HG03060 (cell line): ENCODE data around the gene SGTB.
"Not testable (repeated sequence)": the region's sequence is repeated elsewhere in the genome, so short reads cannot be mapped to it uniquely, and the experiment has no call there.

Experiments
- ATAC-seq: cut with Tn5 transposase; IDR thresholded peaks from one replicate; pipeline ENCODE4 v1.9.1; 2021; ENCODE audit warnings: low read depth, moderate number of reproducible peaks; ENCODE audit not compliant: unreplicated experiment

The SGTB gene

GRCh38 chr5:65674749-65675148 is 47.2 kb downstream of the SGTB start:
- ATAC-seq = no peak

GRCh38 chr5:65672796-65673195 is 49.1 kb downstream of the SGTB start:
- ATAC-seq = no peak

DNA sequence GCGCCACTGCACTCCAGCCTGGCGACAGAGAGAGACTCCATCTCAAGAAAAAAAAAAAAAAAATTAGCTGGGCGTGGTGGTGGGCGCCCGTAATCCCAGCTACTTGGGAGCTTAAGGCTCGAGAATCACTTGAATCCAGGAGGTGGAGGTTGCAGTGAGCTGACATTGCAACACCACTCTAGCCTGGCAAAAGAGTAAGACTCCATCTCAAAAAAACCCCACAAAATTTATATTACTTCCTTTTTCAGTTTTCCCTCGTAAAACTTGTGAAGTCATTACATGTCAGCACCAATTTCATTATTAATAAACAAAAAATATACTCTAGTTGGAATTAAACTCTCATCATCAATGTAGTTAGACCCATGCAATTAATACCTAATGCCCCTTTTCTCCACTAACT is 53.2 kb downstream of the SGTB start:
- ATAC-seq = no peak

DNA sequence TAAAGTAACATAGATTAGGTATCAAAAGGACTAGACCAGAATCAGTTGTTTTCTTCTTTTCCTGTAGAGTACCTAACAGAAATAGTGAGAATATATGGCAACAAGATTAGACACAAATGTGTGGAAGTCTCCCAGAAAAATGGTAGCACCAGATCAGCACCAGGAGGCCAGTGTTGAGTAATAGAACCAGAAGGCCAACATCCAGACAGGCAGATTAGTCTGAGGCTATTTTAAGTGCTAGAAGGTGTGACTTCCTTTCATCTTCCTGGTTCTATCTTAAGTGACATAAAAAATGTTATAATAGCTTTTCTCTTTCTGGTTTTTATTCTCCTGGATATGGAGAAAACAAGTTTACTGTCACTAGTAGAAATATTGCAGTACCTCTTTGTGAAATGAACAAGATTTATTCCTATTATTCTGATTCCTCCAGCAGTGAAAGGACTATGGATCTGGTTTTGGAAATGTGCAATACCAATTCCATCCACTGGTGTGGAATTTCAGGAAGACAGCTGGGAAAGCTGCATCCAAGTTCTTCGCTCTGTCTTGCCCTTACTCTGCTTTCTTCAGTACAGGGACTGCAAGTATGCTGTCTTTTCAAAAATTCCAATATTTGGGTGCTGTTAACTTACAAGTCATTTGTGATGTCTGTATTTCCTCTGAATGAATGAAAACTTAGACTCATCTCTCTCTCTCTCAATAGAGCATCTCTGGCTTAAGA is 57.9 kb downstream of the SGTB start:
- ATAC-seq = no peak

GRCh38 chr5:65654713-65655112 is 67.2 kb downstream of the SGTB start:
- no peak for ATAC-seq

- ATAC-seq = no peak
These were observed 70.8 kb downstream of the SGTB start for GRCh38 chr5:65651144-65651543.

DNA sequence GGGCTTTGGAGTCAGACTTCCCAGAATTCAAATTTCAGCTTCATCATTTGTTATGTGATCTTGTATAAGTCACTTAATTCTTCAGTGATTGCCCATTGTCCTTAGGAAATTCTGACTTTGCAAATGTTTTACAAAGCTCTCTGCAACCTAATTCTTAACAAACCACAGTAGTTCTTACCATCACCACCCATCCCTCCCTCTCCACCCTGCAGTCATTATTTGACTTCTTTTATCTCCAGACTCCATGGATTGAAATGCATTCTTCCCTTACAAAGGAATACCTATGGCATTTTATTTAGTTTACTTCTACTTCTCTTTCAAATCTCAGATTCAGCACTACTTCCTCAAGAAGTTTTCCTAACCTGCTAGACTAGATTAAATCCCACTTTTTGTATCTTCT is 74.0 kb downstream of the SGTB start:
- no peak for ATAC-seq

DNA sequence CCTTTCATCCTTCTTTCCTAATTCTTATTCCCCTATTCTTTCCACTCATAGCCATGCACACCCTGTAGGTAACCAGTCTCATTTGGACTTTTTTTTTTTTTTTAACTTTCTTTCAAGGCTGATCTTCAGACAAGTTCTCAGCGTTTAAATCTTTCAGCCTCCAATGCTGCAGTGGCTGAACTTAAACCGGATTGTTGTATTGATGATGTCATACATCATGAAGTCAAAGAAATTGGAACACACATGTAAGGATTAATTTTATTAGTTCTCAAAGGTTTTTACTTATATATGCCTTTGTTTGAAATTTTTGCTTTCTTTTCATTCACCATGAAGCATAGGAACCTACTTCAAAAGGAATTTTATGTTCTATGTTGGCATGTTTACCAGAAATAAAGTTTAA is 75.0 kb downstream of the SGTB start:
- ATAC-seq = no peak

DNA sequence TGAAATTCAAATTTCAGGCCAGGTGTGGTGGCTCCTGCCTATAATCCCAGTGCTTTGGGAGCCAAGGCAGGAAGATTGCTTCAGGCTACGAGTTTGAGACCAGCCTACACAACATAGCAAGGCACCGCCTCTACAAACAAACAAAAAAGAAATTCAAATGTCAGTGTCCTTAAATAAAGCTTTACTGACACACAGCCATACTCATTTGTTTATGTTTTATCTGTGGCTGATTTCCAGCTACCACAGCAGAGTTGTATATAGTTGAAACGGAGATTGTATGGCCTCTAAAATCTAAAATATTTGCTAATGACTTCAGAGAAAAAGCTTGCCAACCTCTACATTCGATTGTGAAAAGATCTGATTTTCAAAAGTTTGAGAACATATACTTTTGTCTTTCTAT is 81.7 kb downstream of the SGTB start:
- no peak for ATAC-seq

GRCh38 chr5:65630981-65631380 is 90.9 kb downstream of the SGTB start:
- ATAC-seq = no peak

DNA sequence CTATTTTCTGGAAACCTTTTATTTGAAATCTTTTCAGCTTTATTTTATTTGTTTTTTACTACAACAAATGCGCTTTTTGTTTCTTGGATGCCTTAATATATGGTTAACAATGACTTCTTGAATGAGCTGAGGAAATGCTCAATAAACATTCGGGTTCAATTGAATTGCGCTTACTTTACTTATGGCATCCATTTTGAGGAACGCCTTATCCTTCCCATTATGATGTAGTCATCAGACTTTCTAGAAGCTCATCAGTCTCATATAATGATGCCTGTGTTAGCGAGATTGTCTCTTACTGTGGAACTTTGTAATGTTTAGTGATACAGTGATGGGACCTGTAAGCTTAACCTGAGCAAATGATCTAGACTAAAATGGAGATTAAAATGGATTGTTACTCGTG is 96.2 kb downstream of the SGTB start:
- no peak for ATAC-seq

- ATAC-seq = peak; percentile 55
These were observed 97.0 kb downstream of the SGTB start, which contains the start of the genes SHLD3 and TRAPPC13 for GRCh38 chr5:65624571-65625555. TSS of gene SHLD3 (plus strand) at chr5:65625027. CDS start at chr5:65629588, 4,561 bp downstream. TSS of gene TRAPPC13 (plus strand) at chr5:65625027. CDS start at chr5:65625061, 34 bp downstream.

DNA sequence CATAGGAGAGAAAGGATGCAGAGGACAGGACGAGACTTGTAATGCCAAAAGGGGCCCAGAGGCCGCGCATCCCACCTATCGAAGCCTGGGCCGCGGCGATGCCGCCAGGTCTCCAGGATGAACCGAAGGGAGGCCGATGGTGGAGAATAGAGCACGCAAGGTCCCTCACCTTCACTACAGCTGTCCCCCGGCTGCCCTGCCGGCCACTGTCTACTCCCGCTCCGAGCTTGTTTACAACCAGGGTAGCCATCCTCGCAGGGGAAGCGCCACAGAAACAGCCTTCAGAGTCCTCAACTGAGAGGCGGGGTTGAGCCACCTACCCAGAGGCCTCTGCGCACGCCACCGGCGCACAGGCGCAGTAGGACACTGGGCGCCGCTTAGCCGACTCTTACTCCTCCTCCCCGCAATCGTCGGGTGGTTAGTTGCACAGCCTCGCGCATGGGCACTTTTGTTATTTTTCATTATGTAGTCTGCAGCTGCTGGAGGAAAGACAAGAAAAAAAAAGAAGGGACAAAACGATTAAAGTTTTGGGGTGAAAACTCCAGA is 97.8 kb downstream of the SGTB start, which contains the start of gene TRIM23:
TSS of gene TRIM23 (minus strand) at position 309 of the 546 bp plus-strand sequence. CDS start at position 250, 59 bp downstream.
- peak; percentile 76 for ATAC-seq

- no peak for ATAC-seq
These were observed 98.4 kb downstream of the SGTB start for GRCh38 chr5:65623482-65623881.

GRCh38 chr5:65621961-65622360 is 99.9 kb downstream of the SGTB start:
- ATAC-seq = not testable (repeated sequence)

- ATAC-seq = no peak
These were observed 101.9 kb downstream of the SGTB start for GRCh38 chr5:65620021-65620420.
